HS-27A (cell line): ENCODE results near the gene NLGN1.
"Not testable (repeated sequence)": the region's sequence is repeated elsewhere in the genome, so short reads cannot be mapped to it uniquely, and the experiment has no call there.

Experiments used
- DNase-seq: peaks from one replicate; pipeline ENCODE4 v3.0.0-alpha.2; 2012; ENCODE audit warnings: low read depth, missing footprints

The NLGN1 gene

DNA sequence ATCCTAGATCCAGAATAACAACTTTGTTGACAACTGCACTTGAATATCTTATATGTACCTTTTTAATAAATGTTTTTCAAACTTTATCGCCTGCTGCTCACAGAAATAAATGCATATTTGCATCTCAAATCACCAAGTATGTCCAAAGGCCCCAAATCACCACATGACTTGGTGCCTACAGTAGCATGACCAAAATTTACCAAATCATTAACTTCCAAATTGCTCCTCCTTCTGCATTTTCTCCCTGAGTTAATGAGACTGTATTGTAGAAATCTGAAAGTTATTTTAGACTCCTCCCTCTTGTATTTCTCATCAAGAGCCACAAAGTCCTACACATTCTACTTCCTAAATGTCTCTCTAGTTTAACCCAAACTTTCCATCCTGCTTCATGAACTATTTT, 826.1 kb downstream of the NLGN1 start:
- DNase-seq, result no peak

DNA sequence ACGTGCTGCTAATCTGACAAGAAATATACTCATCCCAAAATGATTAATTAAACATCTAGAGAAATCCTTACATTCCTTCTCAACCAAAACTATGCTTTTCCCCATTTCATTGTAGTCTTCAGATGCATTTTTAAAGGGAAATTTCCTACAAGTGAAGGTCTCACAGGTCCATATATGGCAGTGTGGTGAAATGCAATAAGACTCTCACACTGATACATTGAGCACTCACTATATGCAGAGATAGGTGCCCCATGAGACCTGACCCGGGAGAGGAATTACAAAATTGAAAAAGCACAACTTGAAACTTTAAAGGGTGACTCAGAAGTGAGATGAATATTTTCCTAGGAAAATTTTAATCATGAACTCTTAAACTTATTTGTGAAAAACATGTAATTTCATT, 832.4 kb downstream of the NLGN1 start:
- no peak for DNase-seq

DNA sequence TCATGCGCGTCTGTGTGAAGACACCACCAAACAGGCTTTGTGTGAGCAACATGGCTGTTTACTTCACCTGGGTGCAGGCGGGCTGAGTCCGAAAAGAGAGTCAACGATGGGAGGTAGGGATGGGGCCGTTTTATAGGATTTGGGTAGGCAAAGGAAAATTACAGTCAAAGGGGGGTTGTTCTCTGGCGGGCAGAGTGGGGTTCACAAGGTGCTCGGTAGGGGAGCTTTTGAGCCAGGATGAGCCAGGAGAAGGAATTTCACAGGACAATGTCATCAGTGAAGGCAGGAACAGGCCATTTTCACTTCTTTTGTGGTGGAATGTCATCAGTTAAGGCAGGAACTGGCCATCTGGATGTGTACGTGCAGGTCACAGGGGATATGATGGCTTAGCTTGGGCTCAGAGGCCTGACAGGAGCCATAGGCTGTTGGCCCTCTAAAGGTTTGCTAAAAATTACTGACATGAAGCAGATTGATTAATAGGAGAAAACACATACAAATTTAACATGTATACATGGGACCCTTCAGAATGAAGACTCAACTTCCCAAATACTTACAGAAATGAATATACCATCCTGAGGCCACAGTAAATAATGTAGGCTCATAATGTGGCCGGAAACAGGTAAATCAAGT, 834.6 kb downstream of the NLGN1 start:
- DNase-seq, result not testable (repeated sequence)

DNA sequence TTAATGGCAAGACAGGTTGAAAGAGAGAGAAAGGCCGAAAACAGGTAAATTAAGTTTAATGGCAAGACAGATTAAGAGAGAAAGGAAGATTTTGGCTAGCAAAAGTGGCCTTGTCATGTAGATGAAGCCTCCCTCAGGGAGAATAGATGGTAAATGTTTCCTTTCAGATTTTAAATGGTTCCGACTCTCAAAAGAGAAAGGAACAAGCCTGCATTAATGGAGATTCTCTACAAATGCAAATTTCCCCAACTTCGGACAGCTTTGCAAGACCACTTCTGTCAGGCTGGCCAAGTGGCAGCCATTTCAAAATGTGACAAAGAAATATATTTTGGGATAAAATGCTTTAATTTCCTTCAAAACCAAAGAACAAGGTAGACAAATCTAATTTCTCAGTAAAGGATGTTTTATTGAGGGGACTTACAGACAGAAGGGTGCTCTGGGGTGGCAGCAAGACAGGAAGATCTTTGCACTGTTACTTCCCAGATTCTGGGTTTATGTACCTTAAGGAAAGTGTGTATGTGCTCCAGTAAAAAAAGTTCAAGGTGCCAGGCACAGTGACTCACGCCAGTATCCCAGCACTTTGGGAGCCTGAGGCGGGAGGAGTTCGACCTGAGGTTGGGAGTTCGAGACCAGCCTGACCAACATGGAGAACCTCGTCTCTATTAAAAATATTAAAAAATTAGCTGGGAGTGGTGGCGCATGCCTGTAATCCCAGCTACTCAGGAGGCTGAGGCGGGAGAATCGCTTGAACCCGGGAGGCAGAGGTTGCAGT, 835.3 kb downstream of the NLGN1 start:
- DNase-seq, result no peak

DNA sequence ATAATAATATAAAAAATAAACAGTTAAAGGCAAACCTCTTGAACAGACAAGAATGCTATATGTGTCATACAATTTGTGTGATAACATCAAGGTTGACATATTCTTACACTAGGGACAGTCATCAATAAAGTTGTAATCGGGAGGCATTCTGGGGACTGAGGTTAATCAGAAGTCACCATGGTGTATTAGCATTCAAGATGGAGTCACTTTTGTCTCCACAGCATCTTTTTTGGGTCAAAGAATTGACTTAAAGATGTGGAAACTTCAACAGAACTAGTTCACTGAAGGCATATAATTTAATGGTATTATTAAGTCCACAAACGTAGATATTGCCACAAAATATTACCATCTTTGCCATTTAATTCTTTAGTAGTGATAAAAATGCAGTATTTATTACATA, 836.0 kb downstream of the NLGN1 start:
- DNase-seq, result no peak

DNA sequence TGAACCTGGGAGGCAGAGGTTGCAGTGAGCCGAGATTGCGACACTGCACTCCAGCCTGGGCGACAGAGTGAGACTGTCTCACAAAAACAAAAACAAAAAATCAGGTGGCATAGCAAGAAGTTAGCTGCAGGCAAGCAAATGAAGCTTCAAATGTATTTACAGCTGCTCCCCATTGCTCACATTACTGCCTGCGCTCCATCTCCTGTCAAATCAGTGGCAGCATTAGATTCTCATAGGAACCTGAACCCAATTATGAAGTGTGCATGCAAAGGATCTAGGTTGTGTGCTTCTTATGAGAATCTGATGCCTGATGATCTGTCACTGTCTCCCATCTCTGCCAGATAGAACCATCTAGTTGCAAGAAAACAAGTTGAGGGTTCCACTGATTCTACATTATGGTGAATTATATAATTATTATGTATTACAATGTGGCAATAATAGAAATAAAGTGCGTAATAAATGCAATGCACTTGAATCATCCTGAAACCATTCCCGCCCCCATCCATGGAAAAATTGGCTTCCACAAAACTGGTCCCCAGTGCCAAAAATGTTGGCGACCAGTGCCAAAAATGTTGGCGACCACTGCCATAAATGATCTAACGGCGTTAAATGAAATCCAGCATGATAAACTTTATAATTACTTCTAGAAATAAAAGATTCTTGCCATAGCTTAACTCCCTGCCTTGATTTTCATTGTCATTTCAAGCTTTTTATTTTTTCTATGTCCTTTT, 844.9 kb downstream of the NLGN1 start:
- no peak for DNase-seq

DNA sequence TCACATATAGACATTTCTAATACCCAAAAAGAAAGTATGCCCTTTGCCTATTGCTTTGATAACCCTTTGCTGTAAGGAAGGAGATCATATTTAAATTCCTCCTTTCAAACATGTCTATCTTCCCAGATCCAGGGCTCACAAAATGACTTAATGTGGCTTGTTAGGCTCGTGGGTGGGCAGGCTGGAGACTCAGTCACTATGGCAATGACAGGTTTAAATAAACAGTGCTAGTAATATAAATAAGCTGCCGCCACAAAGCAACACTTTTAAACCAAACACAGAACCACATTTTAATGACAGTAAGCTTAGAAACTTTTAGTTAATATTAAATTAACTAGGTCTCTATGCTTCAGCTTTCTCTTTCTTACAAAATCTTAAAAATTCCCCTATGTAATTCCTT, 845.6 kb downstream of the NLGN1 start:
- DNase-seq, result no peak

DNA sequence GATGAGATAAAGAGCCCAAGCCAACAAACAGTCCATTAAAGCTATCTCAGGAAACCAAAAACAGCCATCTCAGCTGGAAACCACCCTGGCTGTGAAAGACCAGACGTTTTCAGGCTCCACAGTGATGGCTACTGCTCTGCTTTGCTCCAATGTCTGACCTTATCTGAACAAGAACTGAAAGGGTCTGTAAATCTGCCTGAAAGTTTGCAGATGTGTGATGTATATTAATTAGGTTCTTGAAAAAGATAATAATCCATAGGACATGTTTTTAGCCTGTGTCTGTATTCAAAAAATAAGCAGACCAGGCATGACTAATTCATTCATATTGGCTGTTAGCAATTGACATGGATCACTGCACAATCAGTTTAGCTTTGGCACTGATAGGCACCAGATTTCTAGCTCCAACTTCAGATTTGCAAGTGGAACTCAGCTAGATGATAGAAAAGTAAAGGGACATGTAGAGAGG, 850.2 kb downstream of the NLGN1 start:
- DNase-seq, result no peak

DNA sequence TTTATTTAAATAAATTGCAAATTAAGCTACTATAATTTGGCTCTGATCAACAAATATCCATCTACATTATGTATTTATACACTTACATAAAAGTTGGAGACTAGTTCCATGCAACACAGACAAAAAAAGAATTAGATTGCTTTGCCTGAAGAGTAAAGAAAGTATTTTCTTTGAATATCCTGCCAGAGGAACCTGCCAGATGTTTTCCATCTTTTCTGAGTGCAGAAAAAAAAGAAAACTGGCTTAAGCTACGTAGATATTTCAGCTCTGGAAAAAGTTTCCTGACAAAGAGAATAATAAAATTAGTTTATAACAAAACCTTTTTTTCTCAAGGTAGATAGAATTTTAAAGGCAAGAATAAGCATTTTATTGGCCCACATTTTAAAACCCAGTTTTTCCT, 854.1 kb downstream of the NLGN1 start:
- DNase-seq, result no peak

DNA sequence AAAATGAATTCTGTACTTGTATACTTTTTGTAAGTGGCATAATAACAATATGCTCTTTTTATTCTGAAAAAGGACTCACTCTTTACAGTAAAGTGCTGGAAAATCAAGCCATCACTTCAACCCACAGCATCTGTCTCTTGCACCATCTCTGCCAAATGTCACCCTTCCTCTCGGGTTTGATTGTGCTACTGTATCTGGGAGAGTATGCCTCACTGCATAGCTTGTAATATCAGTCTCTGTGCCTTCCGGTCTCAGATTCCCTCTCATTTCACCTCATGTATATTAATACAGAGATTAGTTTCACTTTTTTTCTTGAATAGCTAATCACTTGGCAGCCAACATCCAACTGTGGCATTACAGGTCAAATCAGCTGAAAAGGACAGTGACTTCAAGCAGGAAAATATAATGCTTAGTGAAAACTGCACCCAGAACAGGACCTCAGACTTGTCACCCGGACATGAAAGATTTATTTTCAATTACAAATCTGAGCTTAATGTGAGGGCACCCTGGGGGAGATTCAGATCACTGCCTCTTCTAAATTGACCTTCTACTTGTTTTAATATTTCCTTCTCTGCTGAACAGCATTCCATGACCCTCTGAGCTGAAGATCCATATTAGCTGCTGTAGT, 855.8 kb downstream of the NLGN1 start:
- no peak for DNase-seq

DNA sequence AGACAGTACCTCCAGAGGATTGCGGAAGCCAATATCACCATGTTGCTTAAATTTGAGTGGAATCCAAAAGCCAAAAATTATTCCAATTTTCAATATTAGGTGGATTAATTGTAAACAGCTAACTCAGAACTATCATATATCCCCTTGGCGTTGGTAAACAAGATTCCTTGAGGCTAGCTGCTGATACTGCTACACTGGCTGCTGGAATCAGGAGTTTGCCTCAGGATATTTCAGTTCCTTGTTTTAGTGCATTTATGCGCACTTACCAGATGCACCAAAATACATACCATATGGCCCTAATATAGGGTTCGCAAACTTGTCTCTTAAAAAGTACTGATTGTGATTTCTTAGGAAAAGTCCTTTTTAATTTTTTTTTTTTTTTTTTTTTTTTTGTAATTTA, 856.4 kb downstream of the NLGN1 start:
- DNase-seq, result no peak

DNA sequence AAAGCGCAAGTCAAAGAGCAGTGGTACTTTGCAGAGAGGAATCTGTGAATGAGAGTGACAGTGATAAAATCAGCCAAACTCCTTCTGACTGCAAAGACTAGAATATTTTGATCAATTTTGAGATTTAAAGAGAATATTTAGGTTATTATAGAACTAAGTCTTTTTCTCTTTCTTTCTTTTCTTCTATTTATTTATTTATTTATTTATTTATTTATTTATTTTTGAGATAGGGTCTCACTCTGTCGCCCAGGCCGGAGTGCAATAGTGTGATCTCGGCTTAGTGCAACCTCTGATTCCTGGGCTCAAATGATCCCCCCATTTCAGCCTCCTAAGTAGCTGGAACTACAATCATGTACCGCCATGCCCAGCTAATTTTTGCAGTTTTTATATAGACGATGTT, 857.9 kb downstream of the NLGN1 start:
- DNase-seq, result no peak

DNA sequence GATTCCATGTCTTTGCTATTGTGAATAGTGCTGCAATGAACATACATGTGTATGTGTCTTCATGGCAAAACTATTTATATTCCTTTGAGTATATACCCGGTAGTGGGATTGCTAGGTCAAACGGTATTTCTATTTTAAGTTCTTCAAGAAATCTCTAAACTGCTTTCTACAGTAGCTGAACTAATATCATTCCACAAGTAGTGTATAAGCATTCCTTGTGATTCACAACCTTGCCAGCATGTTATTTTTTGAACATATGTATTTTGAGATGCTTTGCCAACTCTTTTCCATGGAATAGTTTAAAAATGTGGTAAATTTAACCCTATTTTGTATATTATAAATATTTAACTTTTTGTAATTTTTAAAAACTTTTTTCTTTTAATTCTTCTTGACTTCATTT, 868.9 kb downstream of the NLGN1 start:
- DNase-seq, result no peak

DNA sequence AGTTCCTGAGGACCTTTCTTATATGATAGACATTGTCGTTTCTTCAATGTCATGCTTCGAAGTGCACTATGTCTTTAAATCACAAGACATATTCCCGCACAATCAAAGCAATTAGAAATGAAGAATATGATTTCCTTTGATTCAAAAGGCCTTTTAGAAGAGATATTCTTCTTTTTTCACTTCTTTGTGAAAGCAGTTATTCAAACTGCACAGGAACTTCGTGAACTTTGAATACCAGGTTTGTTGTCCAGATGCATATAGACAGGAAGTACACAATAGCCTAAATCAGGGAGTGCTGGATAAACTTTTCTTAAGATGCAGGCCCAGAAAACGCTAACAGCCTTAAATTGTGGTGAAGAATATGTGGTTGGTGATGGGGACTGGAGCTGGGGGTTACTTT, 870.5 kb downstream of the NLGN1 start:
- DNase-seq, result no peak

DNA sequence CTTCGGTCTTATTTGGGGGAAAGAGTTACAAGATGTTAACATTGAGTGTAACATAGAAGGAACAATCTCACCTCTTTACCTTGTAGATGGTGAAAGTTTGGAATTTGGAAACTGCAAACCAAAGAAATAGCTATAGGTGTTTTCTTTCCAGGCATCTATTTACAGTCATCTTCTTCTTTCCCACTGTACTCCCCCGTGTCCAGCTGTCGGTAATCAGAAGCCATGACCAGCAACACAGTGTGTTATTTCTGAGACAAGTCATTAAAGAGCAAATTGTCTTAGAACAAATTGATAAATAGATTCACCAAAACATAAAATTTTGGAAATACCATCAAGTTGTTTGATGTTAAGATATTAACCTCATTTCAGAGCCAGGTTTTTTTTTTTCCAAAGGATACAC, 871.0 kb downstream of the NLGN1 start:
- DNase-seq, result no peak

DNA sequence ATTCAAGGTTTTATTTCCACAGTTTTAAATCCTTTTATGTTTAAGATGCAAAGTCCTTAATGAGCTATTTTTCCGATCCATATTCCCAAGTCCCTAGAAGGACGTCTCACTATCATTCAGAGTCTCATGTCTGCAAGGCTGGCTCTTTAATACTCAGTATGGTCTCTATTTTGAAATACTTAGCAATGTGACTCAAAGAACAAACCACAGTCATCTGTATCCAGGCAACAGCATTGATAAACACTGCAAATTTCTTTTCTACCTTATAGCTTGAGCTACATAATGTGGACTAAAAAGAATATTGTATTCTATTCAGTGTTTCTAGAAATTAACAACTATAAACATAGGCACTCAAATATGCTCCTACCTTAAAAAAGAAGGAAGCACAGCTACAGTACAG, 873.3 kb downstream of the NLGN1 start:
- no peak for DNase-seq

DNA sequence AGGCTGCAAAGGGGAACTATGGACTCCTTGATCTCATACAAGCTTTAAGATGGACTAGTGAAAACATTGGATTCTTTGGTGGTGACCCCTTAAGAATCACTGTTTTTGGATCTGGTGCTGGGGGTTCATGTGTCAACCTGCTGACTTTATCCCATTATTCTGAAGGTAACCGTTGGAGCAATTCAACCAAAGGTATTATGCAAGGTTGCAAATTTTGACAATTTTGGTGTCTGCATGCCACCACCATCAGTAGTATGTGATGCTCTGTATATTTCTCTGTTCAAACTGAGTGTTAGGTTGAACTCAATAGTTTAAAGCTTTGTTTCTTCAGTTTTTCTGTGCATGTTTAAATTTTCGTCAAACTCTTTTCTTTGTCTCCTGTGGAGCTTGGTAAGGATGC, 877.8 kb downstream of the NLGN1 start:
- DNase-seq, result no peak

DNA sequence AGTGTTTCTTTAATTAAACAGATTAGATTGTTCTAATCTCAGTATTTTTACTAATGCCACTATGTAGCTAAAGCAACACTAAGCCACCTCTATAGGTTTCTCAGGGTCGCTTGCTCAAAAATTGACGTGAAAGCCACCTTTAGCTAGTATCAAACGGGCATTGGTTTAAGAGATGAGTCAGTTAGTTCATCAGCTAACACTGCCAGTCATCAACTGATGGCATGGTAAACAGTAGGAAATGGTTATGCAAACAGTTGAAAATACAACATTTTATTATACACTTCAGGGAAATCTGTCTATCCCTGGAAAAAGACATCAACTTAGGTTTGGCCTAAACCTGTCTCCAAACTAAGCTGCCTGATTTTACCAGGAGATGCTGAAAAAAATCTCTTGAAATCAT, 879.3 kb downstream of the NLGN1 start:
- no peak for DNase-seq

DNA sequence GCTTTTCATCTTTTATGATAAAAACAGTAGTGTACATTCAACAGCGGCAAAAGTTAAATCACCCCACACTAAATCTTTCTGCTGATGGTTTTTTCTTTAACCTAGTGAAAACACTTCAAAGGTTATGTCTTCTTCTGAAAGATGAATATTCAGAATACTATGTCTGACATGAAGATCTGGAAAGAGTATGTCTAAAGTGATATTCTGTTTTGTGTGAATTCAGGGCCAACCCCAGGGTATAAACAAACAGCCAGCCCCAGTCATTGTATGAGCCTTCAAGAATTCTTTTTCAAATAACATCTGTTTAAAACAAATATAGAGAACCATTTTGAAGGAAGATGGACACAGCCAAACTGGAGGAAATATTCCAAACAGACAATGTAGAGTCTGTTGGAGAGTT, 880.5 kb downstream of the NLGN1 start:
- no peak for DNase-seq

DNA sequence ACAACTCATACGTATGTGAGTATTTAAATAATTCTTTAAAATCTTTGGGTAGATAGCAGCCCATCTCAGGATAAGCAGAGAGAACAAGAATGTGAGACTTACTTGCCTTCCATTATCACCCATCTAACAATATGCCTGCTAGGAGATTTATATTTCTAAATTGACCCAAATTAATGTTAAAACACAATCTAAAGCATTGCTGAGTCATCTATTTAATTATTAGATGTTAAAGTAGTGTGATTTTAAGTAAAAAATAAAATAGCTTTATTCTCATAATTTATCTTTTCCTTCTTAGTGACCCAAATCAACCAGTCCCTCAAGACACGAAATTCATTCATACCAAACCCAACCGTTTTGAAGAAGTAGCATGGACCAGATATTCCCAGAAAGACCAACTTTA, 882.6 kb downstream of the NLGN1 start:
- DNase-seq, result no peak

DNA sequence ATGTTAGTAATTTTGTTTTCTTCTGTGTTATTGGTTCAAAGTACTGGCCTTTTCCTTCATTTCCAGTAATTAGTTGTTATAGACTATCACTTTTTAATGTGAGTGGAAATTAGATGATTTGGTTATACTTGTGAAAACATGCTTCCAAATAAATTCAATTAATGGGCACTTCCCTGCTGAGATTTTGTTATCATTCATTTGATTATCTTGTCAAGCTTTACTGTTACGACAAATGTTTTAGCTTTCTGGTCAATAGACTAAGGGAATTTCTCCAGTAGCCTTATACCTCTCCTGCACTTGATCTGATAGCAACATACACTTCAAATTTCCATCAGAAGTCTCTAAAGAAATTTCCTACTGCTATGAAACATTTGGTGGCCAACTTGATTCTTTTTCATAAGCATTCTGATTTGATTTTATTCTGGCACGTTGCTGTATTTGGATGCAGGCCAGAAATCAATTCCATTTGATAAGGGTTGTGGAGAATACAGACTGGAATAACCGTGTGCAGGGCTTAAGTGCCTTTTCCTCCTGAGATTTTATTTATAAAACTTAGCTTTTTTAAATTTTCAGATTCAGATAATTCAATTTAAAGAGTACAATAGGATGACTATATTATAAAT, 887.8 kb downstream of the NLGN1 start:
- DNase-seq, result no peak

DNA sequence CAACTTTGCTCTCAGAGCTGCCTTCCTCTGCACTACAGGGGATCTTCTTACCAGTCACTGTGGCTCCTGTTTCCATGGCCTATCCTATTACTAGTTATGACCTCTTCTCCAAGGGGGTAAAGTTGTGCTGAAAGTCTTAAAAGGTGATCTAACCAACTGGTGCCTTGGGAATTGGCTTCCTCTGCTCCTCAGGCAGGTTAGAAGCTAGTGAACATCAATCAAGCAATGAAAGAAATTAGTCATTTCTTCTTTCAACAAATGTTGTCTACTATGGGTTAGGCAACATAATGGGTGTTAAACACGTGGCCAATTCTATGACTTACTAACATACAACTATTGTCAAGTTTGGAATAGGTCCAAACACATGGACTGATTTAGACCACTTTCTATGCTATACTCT, 890.2 kb downstream of the NLGN1 start:
- DNase-seq, result no peak
